Vagina (tissue), 2 donors: ENCODE measurements around the gene OBSCN. TPM values are rescaled to one million over a fixed set of nuclear protein-coding genes. Genes with fewer than 3 reads are reported as not detected.

Experiments
- DNase-seq, 2 donors: peaks; one replicate each; pipeline ENCODE4 v3.0.0-alpha.2; 2017; ENCODE audit errors: extremely low spot score in 2 of 2
- H3K27ac ChIP-seq: fragments of 200-600 bp; sonication (generic); one replicate; pipeline ENCODE4 v1.5.1; 2019
- H3K27me3 ChIP-seq: fragments of 200-600 bp; sonication (generic); one replicate; pipeline ENCODE4 v1.5.1; 2019
- H3K36me3 ChIP-seq, 2 donors: fragments of 200-600 bp; sonication (generic); one replicate each; pipeline ENCODE4 v1.5.1; 2017 to 2019
- H3K4me1 ChIP-seq: fragments of 200-600 bp; sonication (generic); one replicate; pipeline ENCODE4 v1.5.1; 2019
- H3K4me3 ChIP-seq, 2 donors: fragments of 200-600 bp; sonication (generic); 1 replicate in 1 of 2; 2 replicates in 1 of 2; pipeline ENCODE4 v1.5.1; 2016 to 2019
- H3K9me3 ChIP-seq: fragments of 200-600 bp; sonication (generic); one replicate; pipeline ENCODE4 v1.5.1; 2019
- POLR2A ChIP-seq, 2 donors: fragments of 450-650 bp; IDR thresholded peaks; one replicate each; pipeline ENCODE4 v1.6.1; 2017; ENCODE audit warnings: antibody characterized with exemption in 2 of 2, mild to moderate bottlenecking in 2 of 2, moderate library complexity in 2 of 2
- POLR2AphosphoS5 ChIP-seq, 2 donors: sonication (generic); formaldehyde crosslinking; IDR thresholded peaks; one replicate each; pipeline ENCODE4 v1.9.0; 2017; ENCODE audit warnings: antibody characterized with exemption in 2 of 2, mild to moderate bottlenecking in 2 of 2, low read depth in 1 of 2; ENCODE audit not compliant: insufficient read depth in 1 of 2
- intact Hi-C: fragments of 100-400 bp; cut with DNase I; formaldehyde crosslinking; loops from one replicate; pipeline ENCODE4 v1.15.1; 2023
- total RNA-seq: library from RNA; depleted of rRNA; stranded (reverse); fragments of >200 nt; gene quantifications from one replicate; pipeline ENCODE4 v1.2.3, GENCODE V29; 2016
- TF ChIP-seq, protein P1 (sequence below), 3 experiments: fragments of 450-650 bp in 2 of 3; fragments of 200-600 bp in 1 of 3; sonication (generic) in 1 of 3; IDR thresholded peaks; one replicate each; pipeline ENCODE4 v1.5.1; 2017 to 2019; ENCODE audit warnings: antibody characterized with exemption in 3 of 3, mild to moderate bottlenecking in 2 of 3, moderate library complexity in 2 of 3

OBSCN gene
- total RNA-seq, 1 donor from 2014 or later: 35.8 TPM

DNA sequence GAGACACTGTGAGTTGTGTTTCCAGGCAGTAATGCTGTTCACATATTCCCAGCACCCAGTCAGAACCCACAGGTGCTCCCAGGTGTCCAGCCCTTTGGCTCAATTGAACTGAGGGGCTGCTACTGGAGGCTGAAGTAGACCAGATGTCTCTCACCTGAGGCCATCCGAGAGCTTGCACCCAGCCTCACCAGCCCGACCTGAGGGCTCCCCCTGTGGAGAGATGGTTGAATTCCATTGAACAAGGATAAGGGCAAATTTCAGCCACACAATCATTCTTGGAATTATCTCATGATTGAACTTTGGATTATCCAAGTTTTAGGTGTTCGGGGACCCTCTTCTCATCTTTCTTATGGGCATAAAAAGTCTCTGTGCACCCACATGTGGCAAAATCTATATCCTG is 52.1 kb downstream of the OBSCN start:
- no peaks in the 10 kb centered on the region for H3K9me3 ChIP-seq
- intact Hi-C loops: no loop called here
- TF ChIP-seq, protein P1, sequence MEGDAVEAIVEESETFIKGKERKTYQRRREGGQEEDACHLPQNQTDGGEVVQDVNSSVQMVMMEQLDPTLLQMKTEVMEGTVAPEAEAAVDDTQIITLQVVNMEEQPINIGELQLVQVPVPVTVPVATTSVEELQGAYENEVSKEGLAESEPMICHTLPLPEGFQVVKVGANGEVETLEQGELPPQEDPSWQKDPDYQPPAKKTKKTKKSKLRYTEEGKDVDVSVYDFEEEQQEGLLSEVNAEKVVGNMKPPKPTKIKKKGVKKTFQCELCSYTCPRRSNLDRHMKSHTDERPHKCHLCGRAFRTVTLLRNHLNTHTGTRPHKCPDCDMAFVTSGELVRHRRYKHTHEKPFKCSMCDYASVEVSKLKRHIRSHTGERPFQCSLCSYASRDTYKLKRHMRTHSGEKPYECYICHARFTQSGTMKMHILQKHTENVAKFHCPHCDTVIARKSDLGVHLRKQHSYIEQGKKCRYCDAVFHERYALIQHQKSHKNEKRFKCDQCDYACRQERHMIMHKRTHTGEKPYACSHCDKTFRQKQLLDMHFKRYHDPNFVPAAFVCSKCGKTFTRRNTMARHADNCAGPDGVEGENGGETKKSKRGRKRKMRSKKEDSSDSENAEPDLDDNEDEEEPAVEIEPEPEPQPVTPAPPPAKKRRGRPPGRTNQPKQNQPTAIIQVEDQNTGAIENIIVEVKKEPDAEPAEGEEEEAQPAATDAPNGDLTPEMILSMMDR (IDR thresholded peaks at IDR 0.05): no peak
- no peak for TF ChIP-seq POLR2AphosphoS5 (IDR thresholded peaks at IDR 0.05; ENCODE audit: insufficient read depth in 1 of 2, low read depth in 1 of 2)
- TF ChIP-seq POLR2A (IDR thresholded peaks at IDR 0.05): no peak

DNA sequence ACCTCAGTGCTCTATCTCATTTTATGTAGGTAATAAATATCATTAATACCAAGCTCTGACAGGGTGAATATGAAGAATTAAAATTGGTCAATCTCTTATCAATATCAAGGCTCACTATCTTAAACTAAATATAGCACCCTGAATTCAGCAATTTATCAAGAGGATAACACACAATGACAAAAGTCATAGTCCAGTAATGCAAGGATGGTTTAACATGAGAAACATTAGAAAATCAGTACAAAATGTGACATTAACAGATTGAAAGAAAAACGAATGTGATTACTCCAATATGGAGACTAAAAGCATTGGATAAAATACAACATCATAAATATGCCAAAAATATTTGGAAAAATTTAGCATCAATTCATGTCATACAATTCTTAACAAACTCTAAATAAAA is 53.9 kb downstream of the OBSCN start:
- Histone ChIP-seq H3K9me3 (no peaks in the 10 kb centered on the region), H3K4me3 (no peak overlapping the region), H3K27ac (no peak overlapping the region), H3K27me3 (no peaks in the 10 kb centered on the region), H3K36me3 (no peaks in the 10 kb centered on the region), H3K4me1 (no peaks in the 10 kb centered on the region)
- no peak for TF ChIP-seq POLR2A (IDR thresholded peaks at IDR 0.05)
- TF ChIP-seq, protein P1 (IDR thresholded peaks at IDR 0.05): no peak
- TF ChIP-seq POLR2AphosphoS5 (IDR thresholded peaks at IDR 0.05; ENCODE audit: insufficient read depth in 1 of 2, low read depth in 1 of 2): no peak
- intact Hi-C loops: no loop called here
- DNase-seq: no peak

More for the DNA sequence above, 52.1 kb downstream of the OBSCN start:
- Histone ChIP-seq H3K36me3 (no peaks in the 10 kb centered on the region), H3K4me1 (no peaks in the 10 kb centered on the region), H3K27ac (no peak overlapping the region), H3K27me3 (no peaks in the 10 kb centered on the region), H3K4me3 (no peak overlapping the region)
- DNase-seq: peak in 1 of 2 donors; percentile 40

DNA sequence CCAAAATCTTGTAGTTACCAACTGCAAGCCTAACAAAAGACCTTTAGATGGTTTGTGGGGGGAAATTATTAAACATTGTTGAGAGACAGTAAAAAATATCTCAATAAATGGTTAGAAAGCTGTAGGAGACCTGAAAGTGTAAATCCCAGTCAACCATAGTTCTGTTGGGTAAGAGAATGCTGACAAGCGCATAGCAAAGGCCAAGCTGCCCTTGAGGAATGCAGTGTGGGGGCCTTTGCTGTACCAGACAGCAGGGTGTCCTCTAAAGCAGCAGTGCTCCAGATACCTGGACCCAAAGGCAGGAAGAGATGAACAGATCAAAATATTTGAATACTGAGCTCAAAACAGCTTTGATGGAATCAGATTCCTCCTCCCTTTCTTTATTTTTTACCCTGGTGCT is 54.6 kb downstream of the OBSCN start:
- no peak overlapping the region for H3K27ac ChIP-seq
- no peak for DNase-seq
- TF ChIP-seq, protein P1 (IDR thresholded peaks at IDR 0.05): no peak
- TF ChIP-seq POLR2A (IDR thresholded peaks at IDR 0.05) (no peak), POLR2AphosphoS5 (IDR thresholded peaks at IDR 0.05; ENCODE audit: insufficient read depth in 1 of 2, low read depth in 1 of 2) (no peak)
- no peak overlapping the region for H3K4me3 ChIP-seq
- no peaks in the 10 kb centered on the region for H3K9me3 ChIP-seq
- H3K36me3 ChIP-seq: peaks cover 0 to 4% of the 10 kb centered on the region in 2 donors
- H3K4me1 ChIP-seq: no peaks in the 10 kb centered on the region
- H3K27me3 ChIP-seq: no peaks in the 10 kb centered on the region
- intact Hi-C loops: no loop called here

DNA sequence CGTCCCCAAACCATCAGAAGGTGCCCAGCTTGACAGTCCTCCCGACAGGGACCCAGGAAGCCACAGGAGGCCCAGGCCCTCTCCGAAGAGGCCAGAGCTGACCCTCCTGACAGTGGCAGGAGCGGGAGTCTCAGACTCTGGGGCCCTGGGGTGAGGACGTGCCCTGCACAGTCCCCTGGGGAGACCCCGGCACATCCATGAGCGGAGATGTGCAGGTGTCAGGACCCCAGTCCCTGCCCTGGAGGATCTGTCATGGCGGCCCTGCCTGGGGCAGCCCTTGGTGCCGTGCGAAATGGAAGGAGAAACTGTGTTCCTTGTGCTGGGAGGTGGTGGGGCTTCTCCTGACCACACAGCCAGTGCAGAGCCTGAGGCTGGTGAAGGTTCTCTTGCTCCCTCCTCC is 55.8 kb downstream of the OBSCN start:
- no peak overlapping the region for H3K27ac ChIP-seq
- H3K36me3 ChIP-seq: peaks cover 0 to 4% of the 10 kb centered on the region in 2 donors
- H3K27me3 ChIP-seq: no peaks in the 10 kb centered on the region
- intact Hi-C loops: no loop called here
- no peaks in the 10 kb centered on the region for H3K9me3 ChIP-seq
- no peak overlapping the region for H3K4me3 ChIP-seq
- TF ChIP-seq POLR2A (IDR thresholded peaks at IDR 0.05): no peak
- no peak for TF ChIP-seq POLR2AphosphoS5 (IDR thresholded peaks at IDR 0.05; ENCODE audit: insufficient read depth in 1 of 2, low read depth in 1 of 2)
- no peaks in the 10 kb centered on the region for H3K4me1 ChIP-seq
- peak; percentile 52 to 71 for DNase-seq

DNA sequence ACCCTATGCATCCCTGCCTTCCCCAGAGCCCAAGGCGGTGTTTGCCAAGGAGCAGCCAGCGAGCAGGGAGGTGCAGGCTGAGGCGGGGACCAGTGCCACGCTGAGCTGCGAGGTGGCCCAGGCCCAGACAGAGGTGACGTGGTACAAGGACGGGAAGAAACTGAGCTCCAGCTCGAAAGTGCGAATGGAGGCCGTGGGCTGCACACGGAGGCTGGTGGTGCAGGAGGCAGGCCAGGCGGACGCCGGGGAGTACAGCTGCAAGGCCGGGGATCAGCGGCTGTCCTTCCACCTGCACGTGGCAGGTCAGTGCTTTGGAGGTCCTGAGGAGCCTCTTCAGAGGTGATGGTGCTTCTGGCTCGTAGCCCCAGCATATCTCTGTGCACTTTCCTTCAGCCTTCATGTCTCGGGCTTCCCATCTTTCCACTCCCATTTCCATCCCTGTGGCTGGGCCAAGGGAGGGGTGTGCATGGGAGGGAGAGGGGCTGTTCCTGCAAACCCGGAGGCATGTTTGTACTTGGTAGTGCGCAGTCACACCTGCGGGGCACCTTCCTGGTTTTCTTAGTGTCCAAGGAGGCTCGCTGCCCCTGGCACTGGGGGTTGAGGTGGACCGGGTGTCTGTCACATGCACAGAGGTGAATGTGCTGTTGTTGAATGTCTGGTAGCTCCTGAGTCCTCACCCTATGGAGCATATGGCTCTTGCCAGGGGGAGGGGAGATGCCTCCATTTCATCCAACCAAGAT is 56.4 kb downstream of the OBSCN start:
- intact Hi-C loops: no loop called here
- TF ChIP-seq POLR2AphosphoS5 (IDR thresholded peaks at IDR 0.05; ENCODE audit: insufficient read depth in 1 of 2, low read depth in 1 of 2) (no peak), POLR2A (IDR thresholded peaks at IDR 0.05) (no peak)
- TF ChIP-seq, protein P1 (IDR thresholded peaks at IDR 0.05): no peak
- no peaks in the 10 kb centered on the region for H3K27me3 ChIP-seq
- peak; percentile 64 to 75 for DNase-seq
- no peak overlapping the region for H3K27ac ChIP-seq
- no peaks in the 10 kb centered on the region for H3K4me1 ChIP-seq
- H3K9me3 ChIP-seq: no peaks in the 10 kb centered on the region
- H3K36me3 ChIP-seq: peaks cover 0 to 4% of the 10 kb centered on the region in 2 donors
- no peak overlapping the region for H3K4me3 ChIP-seq
